ENCODE results near the gene MBD4.
"Not testable (repeated sequence)": the region's sequence is repeated elsewhere in the genome, so short reads cannot be mapped to it uniquely, and the experiment has no call there.

DNA sequence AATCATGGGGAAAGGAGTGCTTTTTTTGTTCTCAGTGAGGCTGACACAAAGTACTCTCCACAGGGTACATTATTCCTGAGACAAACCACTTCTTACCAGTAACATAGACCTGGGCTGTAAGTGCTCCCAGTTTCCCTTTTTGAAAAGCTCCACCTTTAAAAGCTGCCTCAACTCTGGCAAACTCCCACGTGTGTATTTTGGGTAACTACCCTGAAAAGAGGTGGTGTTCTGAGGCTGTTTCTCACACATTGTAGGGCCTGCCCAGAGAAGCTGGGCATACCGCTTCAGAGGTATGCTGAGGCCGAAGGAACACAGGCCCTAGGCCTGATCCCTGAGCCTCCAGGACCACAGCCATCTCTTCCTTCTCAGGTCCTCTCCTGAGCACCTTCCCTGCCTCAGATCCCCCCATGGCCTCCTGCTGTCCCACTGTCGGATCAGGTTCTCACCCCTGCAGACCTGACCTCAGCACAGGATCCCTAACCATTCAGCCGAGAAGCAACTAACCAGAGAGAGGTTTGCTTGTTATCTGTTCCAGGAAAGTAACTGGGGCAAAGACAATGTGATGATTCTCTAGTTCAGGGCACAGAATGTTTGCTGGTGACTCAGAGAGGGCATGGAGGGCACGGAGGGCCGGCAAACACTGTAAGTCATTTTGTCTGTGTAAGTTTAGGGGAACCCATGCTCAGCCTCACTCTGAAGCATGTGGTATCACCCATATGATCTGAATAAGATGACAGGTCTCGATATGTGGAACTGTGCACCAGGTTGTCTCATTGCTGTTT lies 47.5 kb downstream of the MBD4 start:
- TF ChIP-seq, protein P1, sequence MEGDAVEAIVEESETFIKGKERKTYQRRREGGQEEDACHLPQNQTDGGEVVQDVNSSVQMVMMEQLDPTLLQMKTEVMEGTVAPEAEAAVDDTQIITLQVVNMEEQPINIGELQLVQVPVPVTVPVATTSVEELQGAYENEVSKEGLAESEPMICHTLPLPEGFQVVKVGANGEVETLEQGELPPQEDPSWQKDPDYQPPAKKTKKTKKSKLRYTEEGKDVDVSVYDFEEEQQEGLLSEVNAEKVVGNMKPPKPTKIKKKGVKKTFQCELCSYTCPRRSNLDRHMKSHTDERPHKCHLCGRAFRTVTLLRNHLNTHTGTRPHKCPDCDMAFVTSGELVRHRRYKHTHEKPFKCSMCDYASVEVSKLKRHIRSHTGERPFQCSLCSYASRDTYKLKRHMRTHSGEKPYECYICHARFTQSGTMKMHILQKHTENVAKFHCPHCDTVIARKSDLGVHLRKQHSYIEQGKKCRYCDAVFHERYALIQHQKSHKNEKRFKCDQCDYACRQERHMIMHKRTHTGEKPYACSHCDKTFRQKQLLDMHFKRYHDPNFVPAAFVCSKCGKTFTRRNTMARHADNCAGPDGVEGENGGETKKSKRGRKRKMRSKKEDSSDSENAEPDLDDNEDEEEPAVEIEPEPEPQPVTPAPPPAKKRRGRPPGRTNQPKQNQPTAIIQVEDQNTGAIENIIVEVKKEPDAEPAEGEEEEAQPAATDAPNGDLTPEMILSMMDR (optimal IDR thresholded peaks at IDR 0.05 in 1 of 3, IDR thresholded peaks at IDR 0.05 in 1 of 3, conservative IDR thresholded peaks at IDR 0.05 in 1 of 3; ENCODE audit: extremely low read depth in 1 of 3, insufficient read depth in 2 of 3, low read length in 3 of 3): not testable (repeated sequence)
- not testable (repeated sequence) for TF ChIP-seq EZH2 (IDR thresholded peaks at IDR 0.05; ENCODE audit: low read length)
